Measurements from ENCODE around the gene CA12. TPM values are rescaled to one million over a fixed set of nuclear protein-coding genes. Genes with fewer than 3 reads are reported as not detected.

Gene CA12
- total RNA-seq = 0.60 and 0.98 TPM in 2 replicates

GRCh38 chr15:63381301-63382204 is at the start of gene CA12:
CA12 (minus strand) TSS chr15:63381846; CDS start chr15:63381720, 126 bp downstream.

DNA sequence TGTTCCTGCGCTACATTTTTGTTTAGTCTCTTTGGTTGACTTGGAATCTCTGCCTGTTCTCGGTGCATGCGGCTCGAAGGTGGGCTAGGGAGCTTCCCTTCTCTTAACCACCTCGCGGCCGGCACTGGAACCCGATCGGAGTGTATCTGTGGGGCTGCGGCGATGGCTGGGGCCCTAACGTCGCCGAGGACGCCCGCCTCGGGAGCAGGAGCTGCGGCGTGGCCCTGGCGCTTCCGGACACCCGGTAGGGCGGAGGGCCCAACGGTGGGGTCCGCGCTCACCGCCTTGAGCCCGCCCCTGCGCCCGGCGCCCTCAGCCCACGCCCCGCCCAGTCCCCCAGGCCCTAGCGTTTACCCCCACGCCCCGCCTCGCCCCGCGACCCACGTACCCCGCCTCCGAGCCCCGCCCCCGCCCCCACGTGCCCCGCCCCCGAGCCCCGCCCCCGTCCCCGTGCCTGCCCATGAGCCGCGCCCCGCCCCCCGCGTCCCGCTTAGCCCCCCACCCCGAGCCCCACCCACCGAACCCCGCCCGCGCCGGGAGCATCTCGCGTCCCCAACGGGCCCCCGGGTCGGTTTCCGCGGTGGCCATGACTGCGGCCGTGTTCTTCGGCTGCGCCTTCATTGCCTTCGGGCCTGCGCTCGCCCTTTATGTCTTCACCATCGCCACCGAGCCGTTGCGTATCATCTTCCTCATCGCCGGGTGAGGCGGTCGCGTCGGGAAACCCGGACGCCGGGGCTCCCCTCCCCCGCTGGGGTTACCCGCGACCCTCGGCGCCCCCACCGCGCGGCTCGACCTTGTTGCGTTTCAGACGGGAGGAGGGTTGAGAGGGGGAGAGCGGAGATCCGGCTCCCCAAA is 104.4 kb downstream of the CA12 start, which contains the start of gene APH1B:
APH1B (plus strand) TSS at position 568 of the 855 bp plus-strand sequence; CDS start at position 587, 19 bp downstream.

Other genes starting within 250 kb of the CA12 start
- gene RPS27L, start 224.4 kb downstream of the CA12 start, total RNA-seq = 256 and 303 TPM in 2 replicates
- 73.9 and 84.5 TPM in 2 replicates for gene RAB8B, start 192.2 kb downstream of the CA12 start, total RNA-seq
- gene APH1B, start 104.2 kb downstream of the CA12 start, total RNA-seq = 27.8 and 31.8 TPM in 2 replicates
- gene USP3, start 122.7 kb upstream of the CA12 start, total RNA-seq = 30.9 and 39.2 TPM in 2 replicates
- gene FBXL22, start 215.5 kb upstream of the CA12 start, total RNA-seq = 0.09 and 0.11 TPM in 2 replicates